C4-2B (cell line): ENCODE measurements around the gene CCNB3.
"Not testable (repeated sequence)": the region's sequence is repeated elsewhere in the genome, so short reads cannot be mapped to it uniquely, and the experiment has no call there.

ENCODE experiments used
- H3K27ac ChIP-seq: fragments of 450-650 bp; 2 replicates; pipeline ENCODE4 v1.5.1; 2017
- CTCF ChIP-seq: fragments of 450-650 bp; conservative IDR thresholded peaks from 2 replicates; pipeline ENCODE4 v1.5.1; 2017; ENCODE audit warnings: mild to moderate bottlenecking
- ZFX ChIP-seq: fragments of 450-650 bp; IDR thresholded peaks from 2 replicates; pipeline ENCODE4 v1.6.1; 2017

CCNB3 gene

GRCh38 chrX:50206753-50207152, 2.2 kb downstream of the CCNB3 start:
- TF ChIP-seq ZFX: no peak
- no peak for TF ChIP-seq CTCF
- H3K27ac ChIP-seq: no peak overlapping the region

GRCh38 chrX:50211510-50211909, 6.9 kb downstream of the CCNB3 start:
- TF ChIP-seq CTCF (peak; percentile 51), ZFX (no peak)
- H3K27ac ChIP-seq: no peak overlapping the region

GRCh38 chrX:50281253-50281652, 76.7 kb downstream of the CCNB3 start:
- no peak for TF ChIP-seq CTCF
- no peak for TF ChIP-seq ZFX
- no peak overlapping the region for H3K27ac ChIP-seq

GRCh38 chrX:50327235-50327634, 122.7 kb downstream of the CCNB3 start:
- TF ChIP-seq CTCF: no peak
- no peak for TF ChIP-seq ZFX
- no peak overlapping the region for H3K27ac ChIP-seq

- TF ChIP-seq CTCF: peak; percentile 28
- H3K27ac ChIP-seq: not testable (repeated sequence)
Measured at GRCh38 chrX:50332668-50333067, 128.1 kb downstream of the CCNB3 start.

GRCh38 chrX:50333308-50333707, 128.7 kb downstream of the CCNB3 start:
- no peak for TF ChIP-seq CTCF
- TF ChIP-seq ZFX: no peak
- H3K27ac ChIP-seq: no peak overlapping the region

GRCh38 chrX:50343917-50344316, 139.4 kb downstream of the CCNB3 start:
- TF ChIP-seq ZFX (no peak), CTCF (no peak)
- H3K27ac ChIP-seq: no peak overlapping the region
